Measurements from ENCODE around the gene ZRANB3.

Gene ZRANB3

DNA sequence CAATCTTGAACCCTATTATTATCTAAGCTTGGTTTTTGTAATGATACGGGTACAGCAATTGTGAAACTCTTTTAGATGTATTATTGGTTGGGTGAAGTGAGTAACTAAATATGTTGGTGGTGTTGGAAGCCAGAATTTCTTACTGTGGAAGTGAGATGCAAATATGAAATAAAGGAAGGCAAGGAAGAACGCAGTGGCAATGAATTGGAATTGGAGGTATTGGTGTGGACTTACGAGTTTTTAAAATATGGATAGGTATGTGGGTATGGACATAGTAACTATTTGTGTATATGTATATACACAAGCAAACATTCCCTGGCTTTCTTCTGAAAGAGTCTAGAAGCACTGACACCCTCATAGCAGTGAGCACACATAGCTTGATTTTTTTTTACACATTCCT lies 373.2 kb downstream of the ZRANB3 start:
- DNase-seq (ENCODE audit: low read depth) = no peak
- TF ChIP-seq, protein P1, sequence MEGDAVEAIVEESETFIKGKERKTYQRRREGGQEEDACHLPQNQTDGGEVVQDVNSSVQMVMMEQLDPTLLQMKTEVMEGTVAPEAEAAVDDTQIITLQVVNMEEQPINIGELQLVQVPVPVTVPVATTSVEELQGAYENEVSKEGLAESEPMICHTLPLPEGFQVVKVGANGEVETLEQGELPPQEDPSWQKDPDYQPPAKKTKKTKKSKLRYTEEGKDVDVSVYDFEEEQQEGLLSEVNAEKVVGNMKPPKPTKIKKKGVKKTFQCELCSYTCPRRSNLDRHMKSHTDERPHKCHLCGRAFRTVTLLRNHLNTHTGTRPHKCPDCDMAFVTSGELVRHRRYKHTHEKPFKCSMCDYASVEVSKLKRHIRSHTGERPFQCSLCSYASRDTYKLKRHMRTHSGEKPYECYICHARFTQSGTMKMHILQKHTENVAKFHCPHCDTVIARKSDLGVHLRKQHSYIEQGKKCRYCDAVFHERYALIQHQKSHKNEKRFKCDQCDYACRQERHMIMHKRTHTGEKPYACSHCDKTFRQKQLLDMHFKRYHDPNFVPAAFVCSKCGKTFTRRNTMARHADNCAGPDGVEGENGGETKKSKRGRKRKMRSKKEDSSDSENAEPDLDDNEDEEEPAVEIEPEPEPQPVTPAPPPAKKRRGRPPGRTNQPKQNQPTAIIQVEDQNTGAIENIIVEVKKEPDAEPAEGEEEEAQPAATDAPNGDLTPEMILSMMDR (IDR thresholded peaks at IDR 0.05; ENCODE audit: control insufficient read depth, extremely low read depth, insufficient read depth) = no peak
- H3K4me3 ChIP-seq (ENCODE audit: low read depth, low read length) = no peak overlapping the region

GRCh38 chr2:135154962-135155361 lies 376.1 kb downstream of the ZRANB3 start:
- DNase-seq (ENCODE audit: low read depth) = no peak
- no peak overlapping the region for H3K4me3 ChIP-seq (ENCODE audit: low read depth, low read length)
- TF ChIP-seq, protein P1 (IDR thresholded peaks at IDR 0.05; ENCODE audit: control insufficient read depth, extremely low read depth, insufficient read depth) = no peak

DNA sequence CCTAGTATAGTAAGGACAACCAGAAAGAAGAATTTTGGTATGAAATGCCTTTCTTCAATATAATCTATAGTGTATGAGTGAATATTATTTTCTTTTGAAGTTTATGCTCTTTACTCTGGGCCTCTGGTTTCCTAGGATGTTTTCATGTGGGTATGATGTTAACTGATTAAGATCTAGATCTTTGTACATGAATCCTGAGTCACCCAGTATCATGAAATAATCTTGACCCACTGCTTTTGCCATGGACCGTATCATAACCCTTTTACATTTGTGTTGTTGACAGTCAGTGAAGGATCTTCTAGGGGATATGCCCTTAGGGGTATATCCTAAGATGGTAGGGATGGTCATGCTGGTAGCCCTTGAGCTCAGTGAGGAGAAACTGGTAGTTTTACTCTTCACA lies 378.7 kb downstream of the ZRANB3 start:
- no peak for DNase-seq (ENCODE audit: low read depth)
- TF ChIP-seq, protein P1 (IDR thresholded peaks at IDR 0.05; ENCODE audit: control insufficient read depth, extremely low read depth, insufficient read depth) = no peak
- H3K4me3 ChIP-seq (ENCODE audit: low read depth, low read length) = no peak overlapping the region

GRCh38 chr2:135151615-135152014 lies 379.4 kb downstream of the ZRANB3 start:
- TF ChIP-seq, protein P1 (IDR thresholded peaks at IDR 0.05; ENCODE audit: control insufficient read depth, extremely low read depth, insufficient read depth) = no peak
- no peak overlapping the region for H3K4me3 ChIP-seq (ENCODE audit: low read depth, low read length)
- no peak for DNase-seq (ENCODE audit: low read depth)

DNA sequence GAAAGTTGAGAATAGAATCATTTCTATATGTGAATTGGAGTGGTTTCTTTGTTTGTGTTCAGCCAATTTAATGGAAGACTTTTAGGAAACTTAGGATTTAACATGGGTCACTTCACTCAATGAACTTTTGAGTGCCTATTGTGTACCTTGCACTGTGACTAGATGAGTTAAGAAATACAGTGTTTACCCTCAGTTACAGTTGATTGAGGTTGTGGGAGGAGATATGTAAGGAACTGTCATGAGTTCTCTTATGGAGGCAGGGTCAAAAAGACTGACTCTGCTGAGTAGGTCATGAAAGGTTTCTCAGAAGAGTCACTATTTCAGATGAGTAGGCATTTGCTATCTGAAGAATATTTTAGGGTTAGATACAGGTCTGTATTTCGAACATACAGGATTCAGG lies 380.3 kb downstream of the ZRANB3 start:
- DNase-seq (ENCODE audit: low read depth) = no peak

DNA sequence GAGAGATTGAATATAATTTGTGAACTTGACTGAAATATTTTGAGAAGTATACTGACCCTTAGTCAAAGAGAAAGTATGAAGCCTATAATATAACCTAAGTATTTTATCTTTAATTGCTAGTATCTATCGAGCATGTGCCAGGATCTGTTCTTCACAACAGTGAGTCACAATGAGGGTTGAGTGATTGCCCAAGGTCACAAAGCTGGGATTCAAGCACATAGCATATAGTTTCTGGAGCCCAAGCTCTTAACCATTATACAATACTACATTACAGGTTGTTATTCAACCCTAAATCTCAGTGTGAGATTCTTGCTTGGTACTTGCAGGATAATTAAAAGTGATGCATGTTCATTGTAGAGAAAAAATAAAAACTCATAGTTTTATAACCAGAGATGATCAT lies 381.8 kb downstream of the ZRANB3 start:
- DNase-seq (ENCODE audit: low read depth) = no peak
- TF ChIP-seq, protein P1 (IDR thresholded peaks at IDR 0.05; ENCODE audit: control insufficient read depth, extremely low read depth, insufficient read depth) = no peak
- H3K4me3 ChIP-seq (ENCODE audit: low read depth, low read length) = no peak overlapping the region

More for the DNA sequence above, 380.3 kb downstream of the ZRANB3 start:
- no peak overlapping the region for H3K4me3 ChIP-seq (ENCODE audit: low read depth, low read length)
- TF ChIP-seq, protein P1 (IDR thresholded peaks at IDR 0.05; ENCODE audit: control insufficient read depth, extremely low read depth, insufficient read depth) = no peak

- no peak for DNase-seq (ENCODE audit: low read depth)
- H3K4me3 ChIP-seq (ENCODE audit: low read depth, low read length) = no peak overlapping the region
- TF ChIP-seq, protein P1 (IDR thresholded peaks at IDR 0.05; ENCODE audit: control insufficient read depth, extremely low read depth, insufficient read depth) = no peak
Measured at GRCh38 chr2:135144343-135144742, 386.7 kb downstream of the ZRANB3 start.
